ENCODE data around the gene EPN3.

GRCh38 chr17:50518384-50519023, 14.0 kb upstream of the EPN3 start:
- TF ChIP-seq CTCF (conservative IDR thresholded peaks at IDR 0.05; ENCODE audit: low read length): no peak
- TF ChIP-seq EZH2phosphoT487 (IDR thresholded peaks at IDR 0.05; ENCODE audit: borderline replicate concordance, low read depth, low read length): no peak

All from OCI-LY7 (cell line).